GM06990 (cell line): ENCODE results near the gene MOCOS.
A peak's percentile ranks its signal among the peaks of the same experiment; 100 is the strongest.

Experiments used
- DNase-seq: peaks from one replicate; pipeline ENCODE4 v3.0.0-alpha.2; 2011; ENCODE audit not compliant: insufficient read length; ENCODE audit errors: extremely low read depth
- H3K27me3 ChIP-seq: replicated peaks from 2 replicates; pipeline ENCODE4 v1.6.0; 2011; ENCODE audit warnings: low read length; ENCODE audit not compliant: control insufficient read depth, insufficient read depth
- H3K36me3 ChIP-seq: 2 replicates; pipeline ENCODE4 v1.5.1; 2011; ENCODE audit warnings: low read length; ENCODE audit not compliant: control insufficient read depth, insufficient read depth
- H3K4me3 ChIP-seq: replicated peaks from 2 replicates; pipeline ENCODE4 v1.5.1; 2011; ENCODE audit warnings: low read depth, mild to moderate bottlenecking, control low read depth, low read length
- CTCF ChIP-seq: IDR thresholded peaks from 2 replicates; pipeline ENCODE4 v1.5.1; 2011; ENCODE audit warnings: low read length, control low read depth, mild to moderate bottlenecking, inconsistent platforms; ENCODE audit not compliant: insufficient read depth, poor library complexity, severe bottlenecking

MOCOS gene

GRCh38 chr18:36187193-36187825 lies at the start of gene MOCOS:
MOCOS (plus strand) TSS chr18:36187497; CDS start chr18:36187540, 43 bp downstream.
- no peak for TF ChIP-seq CTCF
- no peaks in the 10 kb centered on the region for H3K27me3 ChIP-seq
- DNase-seq: peak; percentile 47
- H3K4me3 ChIP-seq: peak within 1 kb of the TSS; percentile 65
- H3K36me3 ChIP-seq: no peaks in the 10 kb centered on the region

GRCh38 chr18:36139245-36139644 lies 48.1 kb upstream of the MOCOS start:
- DNase-seq: no peak
- no peak overlapping the region for H3K4me3 ChIP-seq
- no peaks in the 10 kb centered on the region for H3K27me3 ChIP-seq
- peaks cover 6% of the 10 kb centered on the region for H3K36me3 ChIP-seq
- TF ChIP-seq CTCF: no peak

GRCh38 chr18:36141576-36141975 lies 45.7 kb upstream of the MOCOS start:
- Histone ChIP-seq H3K27me3 (no peaks in the 10 kb centered on the region), H3K4me3 (no peak overlapping the region), H3K36me3 (peaks cover 9% of the 10 kb centered on the region)
- TF ChIP-seq CTCF: no peak
- no peak for DNase-seq

- peaks cover 10% of the 10 kb centered on the region for H3K36me3 ChIP-seq
- H3K27me3 ChIP-seq: no peaks in the 10 kb centered on the region
- TF ChIP-seq CTCF: no peak
Measured at GRCh38 chr18:36142751-36143150, 44.5 kb upstream of the MOCOS start.

GRCh38 chr18:36143391-36143790 lies 43.9 kb upstream of the MOCOS start:
- H3K27me3 ChIP-seq: no peaks in the 10 kb centered on the region
- DNase-seq: no peak
- TF ChIP-seq CTCF: no peak
- H3K36me3 ChIP-seq: peaks cover 11% of the 10 kb centered on the region
- no peak overlapping the region for H3K4me3 ChIP-seq

More at GRCh38 chr18:36142751-36143150, 44.5 kb upstream of the MOCOS start:
- no peak for DNase-seq
- H3K4me3 ChIP-seq: no peak overlapping the region
